H1 (cell line): Measurements from ENCODE around the gene HENMT1. TPM values are rescaled to one million over a fixed set of nuclear protein-coding genes. Genes with fewer than 3 reads are reported as not detected.

Experiments
- CTCF ChIA-PET: fragments of 300-600 bp; sonication (Branson Sonifier 250); formaldehyde crosslinking; loops from one replicate; lab custom pipeline; 2021; ENCODE audit not compliant: partially characterized antibody; lab: Charles Lee
- POLR2A ChIA-PET: fragments of 300-600 bp; sonication (Branson Sonifier 250); formaldehyde crosslinking; loops from one replicate; lab custom pipeline; 2021; ENCODE audit warnings: inconsistent platforms; ENCODE audit not compliant: partially characterized antibody; lab: Charles Lee
- DNase-seq, 2 experiments: peaks; one replicate each; pipeline versions ENCODE4 v3.0.0 to v3.0.0-alpha.2; 2010 to 2022; ENCODE audit warnings: low spot score in 2 of 2, low read depth in 1 of 2, mixed read lengths in 1 of 2
- FAIRE-seq: peaks from 2 replicates; lab custom pipeline; 2011; peaks lifted over from hg19 to GRCh38; lab: Jason Lieb, UNC
- H2AFZ ChIP-seq: 2 replicates; pipeline ENCODE4 v1.8.1; 2012; ENCODE audit warnings: low read length, inconsistent platforms
- H2AK5ac ChIP-seq: 2 replicates; pipeline ENCODE4 v1.6.1; 2013; ENCODE audit warnings: low read depth, low read length
- H2BK120ac ChIP-seq: replicated peaks from 2 replicates; pipeline ENCODE3; 2013; ENCODE audit warnings: low read depth, low read length, inconsistent platforms
- H2BK12ac ChIP-seq: 2 replicates; pipeline ENCODE4 v1.6.1; 2013; ENCODE audit warnings: low read depth, low read length
- H2BK15ac ChIP-seq: 2 replicates; pipeline ENCODE4 v1.6.1; 2013; ENCODE audit warnings: low read length
- H2BK20ac ChIP-seq: 2 replicates; pipeline ENCODE4 v1.6.1; 2013; ENCODE audit warnings: low read length
- H2BK5ac ChIP-seq: 2 replicates; pipeline ENCODE4 v1.6.1; 2013; ENCODE audit warnings: low read depth, low read length
- H3K14ac ChIP-seq: 2 replicates; pipeline ENCODE4 v1.6.1; 2013; ENCODE audit warnings: inconsistent platforms; ENCODE audit not compliant: insufficient read length
- H3K18ac ChIP-seq: 2 replicates; pipeline ENCODE4 v1.6.1; 2013; ENCODE audit warnings: low read length; ENCODE audit errors: extremely low read depth
- H3K23ac ChIP-seq: 2 replicates; pipeline ENCODE4 v1.6.1; 2013; ENCODE audit warnings: inconsistent platforms; ENCODE audit not compliant: insufficient read length
- H3K23me2 ChIP-seq: 2 replicates; pipeline ENCODE4 v1.6.1; 2013; ENCODE audit warnings: low read depth, low read length
- H3K27ac ChIP-seq: 2 replicates; pipeline ENCODE4 v1.6.1; 2011; ENCODE audit warnings: low read depth, low read length, inconsistent platforms
- H3K27me3 ChIP-seq, 4 experiments: replicated peaks in 1 of 4; 1 replicate in 1 of 4; 2 replicates in 3 of 4; pipeline versions ENCODE4 v1.6.1 to v1.8.1; 2011 to 2013; ENCODE audit warnings: low read length in 3 of 4, mild to moderate bottlenecking in 3 of 4, inconsistent platforms in 2 of 4, mixed read lengths in 2 of 4, moderate library complexity in 1 of 4; ENCODE audit not compliant: control insufficient read depth in 3 of 4, insufficient read depth in 3 of 4; ENCODE audit errors: extremely low read depth in 1 of 4
- H3K36me3 ChIP-seq, 4 experiments: 2 replicates each; pipeline versions ENCODE4 v1.6.1 to v1.8.1; 2011 to 2013; ENCODE audit warnings: mild to moderate bottlenecking in 4 of 4, low read length in 3 of 4, moderate library complexity in 2 of 4, control low read depth in 1 of 4, inconsistent platforms in 1 of 4; ENCODE audit not compliant: insufficient read depth in 4 of 4, control insufficient read depth in 2 of 4
- H3K4ac ChIP-seq: replicated peaks from 2 replicates; pipeline ENCODE3; 2013; ENCODE audit warnings: low read length, low read depth, mixed read lengths, inconsistent platforms; ENCODE audit not compliant: insufficient read length
- H3K4me1 ChIP-seq, 4 experiments: replicated peaks in 1 of 4; 1 replicate in 1 of 4; 2 replicates in 3 of 4; pipeline versions ENCODE4 v1.6.1 to v1.8.1; 2011 to 2013; ENCODE audit warnings: low read length in 3 of 4, inconsistent platforms in 2 of 4, mixed read lengths in 1 of 4; ENCODE audit not compliant: insufficient read depth in 4 of 4, control insufficient read depth in 3 of 4
- H3K4me2 ChIP-seq, 2 experiments: 2 replicates each; pipeline versions ENCODE4 v1.6.1 to v1.8.1; 2011 to 2013; ENCODE audit warnings: low read depth in 2 of 2, low read length in 2 of 2, control low read depth in 1 of 2, inconsistent platforms in 1 of 2, mild to moderate bottlenecking in 1 of 2; ENCODE audit not compliant: insufficient read depth in 1 of 2
- H3K4me3 ChIP-seq, 4 experiments: fragments of 200-600, 300-600 bp in 1 of 4; sonication (generic), shearing (Covaris generic), sonication (Bioruptor Twin) in 1 of 4; 2 replicates each; pipeline versions ENCODE4 v1.5.1 to v1.8.1; 2011 to 2016; ENCODE audit warnings: low read length in 4 of 4, low read depth in 3 of 4, control low read depth in 2 of 4, inconsistent platforms in 2 of 4, mild to moderate bottlenecking in 2 of 4, mixed read lengths in 1 of 4, moderate library complexity in 1 of 4; ENCODE audit not compliant: insufficient read depth in 2 of 4; ENCODE audit errors: extremely low read depth in 1 of 4
- H3K56ac ChIP-seq: replicated peaks from 2 replicates; pipeline ENCODE3; 2013; ENCODE audit warnings: low read depth, mild to moderate bottlenecking, mixed read lengths, low read length, inconsistent platforms; ENCODE audit not compliant: insufficient read length
- H3K79me1 ChIP-seq: 2 replicates; pipeline ENCODE4 v1.6.1; 2013; ENCODE audit warnings: low read depth, low read length, control low read depth
- H3K79me2 ChIP-seq, 2 experiments: 2 replicates each; pipeline versions ENCODE4 v1.6.1 to v1.8.1; 2012 to 2013; ENCODE audit warnings: low read length in 2 of 2, mild to moderate bottlenecking in 2 of 2, inconsistent platforms in 1 of 2; ENCODE audit not compliant: insufficient read depth in 2 of 2, control insufficient read depth in 1 of 2
- H3K9ac ChIP-seq, 4 experiments: replicated peaks in 1 of 4; 1 replicate in 1 of 4; 2 replicates in 3 of 4; pipeline versions ENCODE4 v1.6.1 to v1.8.1; 2011 to 2013; ENCODE audit warnings: low read depth in 3 of 4, low read length in 3 of 4, control low read depth in 2 of 4, mild to moderate bottlenecking in 2 of 4, moderate library complexity in 2 of 4, inconsistent platforms in 1 of 4; ENCODE audit errors: extremely low read depth in 1 of 4
- H3K9me3 ChIP-seq, 2 experiments: 2 replicates each; pipeline versions ENCODE4 v1.6.1 to v1.8.1; 2012 to 2013; ENCODE audit warnings: mild to moderate bottlenecking in 2 of 2, moderate library complexity in 2 of 2, control low read depth in 1 of 2, inconsistent platforms in 1 of 2, low read depth in 1 of 2, low read length in 1 of 2, mixed read lengths in 1 of 2; ENCODE audit not compliant: insufficient read depth in 2 of 2
- H4K20me1 ChIP-seq, 2 experiments: replicated peaks in 1 of 2; 2 replicates each; pipeline versions ENCODE3 to v1.8.1; 2011 to 2013; ENCODE audit warnings: inconsistent platforms in 2 of 2, low read length in 2 of 2, mild to moderate bottlenecking in 1 of 2; ENCODE audit not compliant: insufficient read depth in 2 of 2, control insufficient read depth in 1 of 2
- H4K5ac ChIP-seq: 2 replicates; pipeline ENCODE4 v1.6.1; 2013; ENCODE audit warnings: low read length, low read depth, mixed read lengths, inconsistent platforms; ENCODE audit not compliant: insufficient read length
- H4K8ac ChIP-seq: 2 replicates; pipeline ENCODE4 v1.8.0; 2013; ENCODE audit warnings: mild to moderate bottlenecking, moderate library complexity, low read length, inconsistent platforms; ENCODE audit not compliant: insufficient read depth; ENCODE audit errors: extremely low read depth
- H4K91ac ChIP-seq: replicated peaks from 2 replicates; pipeline ENCODE3; 2013; ENCODE audit warnings: low read length, mixed read lengths, inconsistent platforms; ENCODE audit not compliant: insufficient read length
- HDAC6 ChIP-seq: IDR thresholded peaks from one replicate; pipeline ENCODE4 v1.7.1; 2012; ENCODE audit warnings: low read depth, mild to moderate bottlenecking, inconsistent platforms, low read length, moderate library complexity
- WGBS, 2 experiments: shearing (Covaris generic) in 1 of 2; methylation state at CpG; one replicate each; pipeline versions ENCODE4 v1.1.6 to v1.1.7; 2013 to 2015; ENCODE audit warnings: low lambda C conversion rate in 2 of 2, mixed read lengths in 2 of 2, inconsistent platforms in 1 of 2, low coverage in 1 of 2, missing lambda C conversion rate in 1 of 2; ENCODE audit not compliant: insufficient replicate concordance in 2 of 2, insufficient coverage in 1 of 2, insufficient read length in 1 of 2; ENCODE audit errors: extremely low coverage in 1 of 2, missing lambda C conversion rate in 1 of 2; 5-methylcytosine and 5-hydroxymethylcytosine counted together
- polyA plus RNA-seq, 7 experiments: library from polyadenylated mRNA; depleted of rRNA in 3 of 7; stranded (reverse) in 5 of 7; unstranded in 2 of 7; fragments of >200 nt in 5 of 7; fragments of 200-250 nt in 2 of 7; gene quantifications; 1 replicate in 5 of 7; 2 replicates in 1 of 7; 4 replicates in 1 of 7; pipeline versions ENCODE4 v1.2.1 to v1.2.3, GENCODE V29; 2011 to 2013; ENCODE audit warnings: missing spikeins in 2 of 7, mixed read lengths in 2 of 7
- total RNA-seq: library from RNA; stranded (reverse); fragmentation: NEBNext Ultra II Directional; extraction: Animal tissue kit (Norgen Biotek cat#: 25700); gene quantifications from 2 replicates; pipeline ENCODE4 v1.2.1, GENCODE V29; 2021

Gene HENMT1
- total and polyA plus RNA-seq, 2 of the 8 experiments (the other 6 are each of a cell fraction or from before 2014, with no cell fraction given): 2.9 to 5.6 TPM

- 94% methylated on average over 6 of the region's 7 CpGs; no CpG with 5 or more reads in 1 of the 2 experiments for WGBS, 2 experiments
- CTCF ChIA-PET: interaction anchor here (0.6 to 3.0 kb wide), 14 partner anchors 16 to 452 kb away, joined by 3 to 21 read pairs (median 3); partner anchors contain the start of genes EEIG2 and HENMT1
- H2BK5ac ChIP-seq: no peak overlapping the region
- no peak overlapping the region for H2BK20ac ChIP-seq
- no peak overlapping the region for H3K23ac ChIP-seq
- H3K4me1 ChIP-seq: no peaks in the 10 kb centered on the region
- H3K4me2 ChIP-seq: no peak overlapping the region
- H3K14ac ChIP-seq: no peak overlapping the region
- TF ChIP-seq HDAC6: no peak
- TF ChIP-seq, all 59 proteins: peak for 0
- peaks cover 0 to 1% (median 0%) of the 10 kb centered on the region in 4 experiments; a peak in 1 of 7 replicates for H3K27me3 ChIP-seq
- FAIRE-seq: no peak
- no peak overlapping the region for H2AK5ac ChIP-seq
- H4K91ac ChIP-seq: no peak overlapping the region
- no peaks in the 10 kb centered on the region for H3K9me3 ChIP-seq
- no peaks in the 10 kb centered on the region for H3K36me3 ChIP-seq
- H3K56ac ChIP-seq: no peak overlapping the region
- no peak overlapping the region for H2BK12ac ChIP-seq
- POLR2A ChIA-PET: interaction anchor here (1.6 kb wide), 1 partner anchor 53 kb away, joined by 4 read pairs; no protein-coding TSS in a partner anchor
- H3K18ac ChIP-seq: no peak overlapping the region
- no peak overlapping the region for H3K9ac ChIP-seq
- H2AFZ ChIP-seq: no peak overlapping the region
- H4K8ac ChIP-seq: no peak overlapping the region
- H3K4me3 ChIP-seq: no peak overlapping the region
- no peak overlapping the region for H3K27ac ChIP-seq
- no peak overlapping the region for H4K5ac ChIP-seq
- H2BK15ac ChIP-seq: no peak overlapping the region
- no peak overlapping the region for H3K4ac ChIP-seq
- DNase-seq: no peak
- H2BK120ac ChIP-seq: no peak overlapping the region
- H4K20me1 ChIP-seq: no peaks in the 10 kb centered on the region
- H3K23me2 ChIP-seq: no peaks in the 10 kb centered on the region
- no peaks in the 10 kb centered on the region for H3K79me1 ChIP-seq
- no peaks in the 10 kb centered on the region for H3K79me2 ChIP-seq
Observed at GRCh38 chr1:108644984-108645383, 15.9 kb downstream of the HENMT1 start.
